Smooth muscle cell (in vitro differentiated cells): Measurements from ENCODE around the gene PAPLN. TPM values are rescaled to one million over a fixed set of nuclear protein-coding genes. Genes with fewer than 3 reads are reported as not detected.

Experiments
- DNase-seq: peaks from one replicate; lab custom pipeline; 2025; ENCODE audit not compliant: unreplicated experiment; lab: John Stamatoyannopoulos, UW
- H2AFZ ChIP-seq: fragments of 200-600 bp; sonication (generic); 2 replicates; pipeline ENCODE4 v1.6.0; 2016; ENCODE audit warnings: antibody characterized with exemption, low read depth, mild to moderate bottlenecking
- H3F3A ChIP-seq: fragments of 200-600 bp; sonication (generic); 2 replicates; pipeline ENCODE4 v1.6.0; 2017; ENCODE audit warnings: antibody characterized with exemption, low read depth
- H3K27ac ChIP-seq: fragments of 200-600 bp; sonication (generic); 2 replicates; pipeline ENCODE4 v1.5.1; 2016; ENCODE audit warnings: low read depth, mild to moderate bottlenecking
- H3K27me3 ChIP-seq: fragments of 200-600 bp; sonication (generic); 2 replicates; pipeline ENCODE4 v1.6.1; 2016; ENCODE audit warnings: low read depth, mild to moderate bottlenecking
- H3K36me3 ChIP-seq: fragments of 200-600 bp; sonication (generic); 2 replicates; pipeline ENCODE4 v1.5.1; 2016; ENCODE audit warnings: low read depth
- H3K4me1 ChIP-seq: fragments of 200-600 bp; sonication (generic); 2 replicates; pipeline ENCODE4 v1.5.1; 2016; ENCODE audit warnings: low read depth
- H3K4me2 ChIP-seq: fragments of 200-600 bp; sonication (generic); 2 replicates; pipeline ENCODE4 v1.6.0; 2016; ENCODE audit warnings: mild to moderate bottlenecking
- H3K4me3 ChIP-seq: fragments of 200-600 bp; sonication (generic); 2 replicates; pipeline ENCODE4 v1.5.1; 2016; ENCODE audit warnings: mild to moderate bottlenecking
- H3K79me2 ChIP-seq: fragments of 200-600 bp; sonication (generic); 2 replicates; pipeline ENCODE4 v1.6.0; 2016; ENCODE audit warnings: low read depth, mild to moderate bottlenecking
- H3K9ac ChIP-seq: fragments of 200-600 bp; sonication (generic); 2 replicates; pipeline ENCODE4 v1.6.0; 2016; ENCODE audit warnings: low read depth
- H3K9me3 ChIP-seq: fragments of 200-600 bp; sonication (generic); replicated peaks from 2 replicates; pipeline ENCODE4 v1.5.1; 2016; ENCODE audit warnings: low read depth
- H4K20me1 ChIP-seq: fragments of 200-600 bp; sonication (generic); 2 replicates; pipeline ENCODE4 v1.6.0; 2016; ENCODE audit warnings: low read depth
- CTCF ChIP-seq: fragments of 200-600 bp; sonication (generic); IDR thresholded peaks from 2 replicates; pipeline ENCODE4 v1.5.1; 2017; ENCODE audit warnings: borderline replicate concordance, mild to moderate bottlenecking, antibody characterized with exemption; ENCODE audit not compliant: insufficient read depth, poor library complexity, severe bottlenecking
- WGBS: methylation state at CpG from one replicate; pipeline ENCODE4 v1.1.7; 2016; ENCODE audit warnings: low lambda C conversion rate; 5-methylcytosine and 5-hydroxymethylcytosine counted together
- polyA plus RNA-seq: library from polyadenylated mRNA; unstranded; fragments of >200 nt; fragmentation: Nextera tagmentation; extraction: Ambion mirVana; gene quantifications from 2 replicates; pipeline ENCODE4 v1.2.1, GENCODE V29; 2016
- total RNA-seq: library from RNA; depleted of rRNA; stranded (reverse); fragments of >200 nt; gene quantifications from 2 replicates; pipeline ENCODE4 v1.2.3, GENCODE V29; 2014

The PAPLN gene
- total and polyA plus RNA-seq, 2 experiments from 2014 or later: 1.5 to 3.3 TPM

GRCh38 chr14:73230051-73230450, 7.3 kb upstream of the PAPLN start:
- Histone ChIP-seq H3K9me3 (no peaks in the 10 kb centered on the region), H3K79me2 (no peaks in the 10 kb centered on the region), H3K36me3 (no peaks in the 10 kb centered on the region), H4K20me1 (no peaks in the 10 kb centered on the region), H3F3A (no peaks in the 10 kb centered on the region), H3K4me3 (no peak overlapping the region), H3K9ac (no peak overlapping the region), H3K27me3 (peaks cover 25% of the 10 kb centered on the region), H3K4me1 (peaks cover 5% of the 10 kb centered on the region), H3K4me2 (no peak overlapping the region), H3K27ac (no peak overlapping the region), H2AFZ (no peak overlapping the region)
- no peak for TF ChIP-seq CTCF
- no peak for DNase-seq
- 97% methylated on average over 6 of the region's 6 CpGs for WGBS

- Histone ChIP-seq H3K4me3 (no peak overlapping the region), H2AFZ (no peak overlapping the region), H3K27ac (no peak overlapping the region), H3F3A (no peaks in the 10 kb centered on the region), H3K27me3 (peaks cover 46% of the 10 kb centered on the region), H3K4me1 (peaks cover 20% of the 10 kb centered on the region), H3K9ac (no peak overlapping the region), H4K20me1 (no peaks in the 10 kb centered on the region), H3K4me2 (no peak overlapping the region), H3K79me2 (no peaks in the 10 kb centered on the region), H3K36me3 (no peaks in the 10 kb centered on the region), H3K9me3 (no peaks in the 10 kb centered on the region)
- WGBS: 58% methylated on average over 19 of the region's 19 CpGs
- DNase-seq: no peak
- TF ChIP-seq CTCF: peak; percentile 13
Measured at GRCh38 chr14:73231981-73232851, 5.1 kb upstream of the PAPLN start.

DNA sequence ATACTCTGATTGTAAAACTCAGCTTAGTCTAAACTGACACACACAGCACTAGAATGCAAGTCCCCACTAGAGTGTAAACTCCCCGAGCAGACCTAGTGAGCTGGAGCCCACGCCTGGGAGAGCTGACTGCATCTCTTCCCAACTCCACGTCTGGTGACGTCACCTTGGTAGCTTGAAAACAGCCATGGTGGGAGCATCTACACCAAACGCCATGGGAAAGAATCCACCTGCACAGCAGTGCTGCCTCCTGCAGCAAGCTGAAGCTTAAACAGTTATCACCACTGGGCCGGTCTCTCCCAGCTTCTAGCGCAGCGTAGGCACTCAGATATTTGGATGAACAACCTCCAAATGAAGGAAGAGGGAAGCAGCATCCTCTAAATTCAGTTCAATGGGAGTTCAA, 4.3 kb upstream of the PAPLN start:
- H3F3A ChIP-seq: no peaks in the 10 kb centered on the region
- no peaks in the 10 kb centered on the region for H3K36me3 ChIP-seq
- no peaks in the 10 kb centered on the region for H3K9me3 ChIP-seq
- no peak for TF ChIP-seq CTCF
- H3K4me1 ChIP-seq: peaks cover 27% of the 10 kb centered on the region
- DNase-seq: no peak
- H3K9ac ChIP-seq: no peak overlapping the region
- H3K4me2 ChIP-seq: no peak overlapping the region
- H3K4me3 ChIP-seq: no peak overlapping the region
- no peak overlapping the region for H2AFZ ChIP-seq
- H4K20me1 ChIP-seq: no peaks in the 10 kb centered on the region
- 80% methylated on average over 8 of the region's 8 CpGs for WGBS
- no peak overlapping the region for H3K27ac ChIP-seq
- peaks cover 54% of the 10 kb centered on the region for H3K27me3 ChIP-seq
- no peaks in the 10 kb centered on the region for H3K79me2 ChIP-seq

DNA sequence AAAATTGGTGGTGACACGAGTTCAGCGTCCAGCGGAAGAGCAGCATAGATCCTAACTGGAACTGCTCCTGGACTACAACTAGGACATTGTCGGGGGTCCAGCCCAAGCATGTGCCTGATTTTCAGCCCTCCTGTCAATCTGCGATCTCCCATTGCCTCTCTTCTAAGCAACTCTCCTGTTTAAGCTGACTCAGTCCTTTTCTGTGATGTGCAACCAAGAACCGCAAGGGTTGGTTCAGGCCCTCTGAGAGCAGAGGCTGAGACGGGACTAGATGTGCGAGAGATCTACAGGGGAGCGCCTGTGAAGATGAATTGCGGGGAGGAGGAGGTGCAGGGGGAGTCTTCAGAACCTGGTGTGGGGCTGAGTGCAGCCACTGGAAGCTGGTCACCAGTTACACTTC, 3.7 kb upstream of the PAPLN start:
- DNase-seq: no peak

More for the DNA sequence above, 3.7 kb upstream of the PAPLN start:
- Histone ChIP-seq H3K4me3 (no peak overlapping the region), H3K9me3 (no peaks in the 10 kb centered on the region), H3F3A (no peaks in the 10 kb centered on the region), H3K36me3 (no peaks in the 10 kb centered on the region), H3K4me2 (no peak overlapping the region), H3K9ac (no peak overlapping the region), H3K27ac (no peak overlapping the region), H3K27me3 (peaks cover 58% of the 10 kb centered on the region), H3K4me1 (peaks cover 31% of the 10 kb centered on the region), H4K20me1 (no peaks in the 10 kb centered on the region), H3K79me2 (no peaks in the 10 kb centered on the region), H2AFZ (no peak overlapping the region)
- 91% methylated on average over 10 of the region's 10 CpGs for WGBS
- no peak for TF ChIP-seq CTCF
